DOHH2 (cell line): ENCODE measurements around the gene CNTN1.

Experiments
- H3F3A ChIP-seq: fragments of 200-600 bp; sonication (generic), shearing (Covaris generic); 2 replicates; pipeline ENCODE4 v1.6.0; 2016; ENCODE audit warnings: antibody characterized with exemption, mild to moderate bottlenecking; ENCODE audit not compliant: control insufficient read depth, insufficient read depth
- H3K27ac ChIP-seq: fragments of 200-600 bp; sonication (generic); 2 replicates; pipeline ENCODE4 v1.5.1; 2014; ENCODE audit warnings: low read depth, mild to moderate bottlenecking, low read length, moderate library complexity
- H3K27me3 ChIP-seq: fragments of 200-600 bp; sonication (generic); 2 replicates; pipeline ENCODE4 v1.6.1; 2014; ENCODE audit warnings: mild to moderate bottlenecking, low read length, mixed read lengths; ENCODE audit not compliant: control insufficient read depth
- H3K36me3 ChIP-seq: fragments of 200-600 bp; sonication (generic); 2 replicates; pipeline ENCODE4 v1.6.1; 2014; ENCODE audit warnings: mild to moderate bottlenecking, low read length, moderate library complexity, mixed read lengths; ENCODE audit not compliant: control insufficient read depth
- H3K4me1 ChIP-seq: fragments of 200-600 bp; sonication (generic); 2 replicates; pipeline ENCODE4 v1.6.1; 2014; ENCODE audit warnings: mild to moderate bottlenecking, low read length, mixed read lengths; ENCODE audit not compliant: control insufficient read depth
- H3K4me2 ChIP-seq: fragments of 200-600 bp; sonication (generic); 2 replicates; pipeline ENCODE4 v1.6.0; 2014; ENCODE audit warnings: mild to moderate bottlenecking, low read length, moderate library complexity
- H3K4me3 ChIP-seq: fragments of 200-600 bp; sonication (generic); 2 replicates; pipeline ENCODE4 v1.5.1; 2014; ENCODE audit warnings: mild to moderate bottlenecking, low read length, mixed read lengths
- H3K79me2 ChIP-seq: fragments of 200-600 bp; sonication (generic); 2 replicates; pipeline ENCODE4 v1.6.1; 2014; ENCODE audit warnings: mild to moderate bottlenecking, low read length, mixed read lengths; ENCODE audit not compliant: control insufficient read depth
- H3K9me2 ChIP-seq: fragments of 200-600 bp; sonication (generic); replicated peaks from 2 replicates; pipeline ENCODE4 v1.6.1; 2014; ENCODE audit warnings: mild to moderate bottlenecking, low read length, mixed read lengths; ENCODE audit not compliant: control insufficient read depth
- H3K9me3 ChIP-seq: fragments of 200-600 bp; sonication (generic); 2 replicates; pipeline ENCODE4 v1.6.1; 2014; ENCODE audit warnings: antibody characterized with exemption, low read length, mixed read lengths; ENCODE audit not compliant: control insufficient read depth, insufficient read depth
- H4K20me1 ChIP-seq: fragments of 200-600 bp; sonication (generic); 2 replicates; pipeline ENCODE4 v1.6.0; 2014; ENCODE audit warnings: low read depth, mild to moderate bottlenecking, antibody characterized with exemption, low read length, moderate library complexity; ENCODE audit not compliant: control insufficient read depth, insufficient read depth
- EZH2phosphoT487 ChIP-seq: fragments of 200-600 bp; sonication (generic); IDR thresholded peaks from 2 replicates; pipeline ENCODE4 v1.6.1; 2017; ENCODE audit warnings: borderline replicate concordance, mild to moderate bottlenecking, antibody characterized with exemption, low read length, moderate library complexity, mixed read lengths
- TF ChIP-seq, protein P1 (sequence below): fragments of 200-600 bp; sonication (generic); IDR thresholded peaks from one replicate; pipeline ENCODE4 v1.5.1; 2014; ENCODE audit warnings: antibody characterized with exemption, mild to moderate bottlenecking, low read depth, low read length; ENCODE audit not compliant: poor library complexity, severe bottlenecking

CNTN1 gene

DNA sequence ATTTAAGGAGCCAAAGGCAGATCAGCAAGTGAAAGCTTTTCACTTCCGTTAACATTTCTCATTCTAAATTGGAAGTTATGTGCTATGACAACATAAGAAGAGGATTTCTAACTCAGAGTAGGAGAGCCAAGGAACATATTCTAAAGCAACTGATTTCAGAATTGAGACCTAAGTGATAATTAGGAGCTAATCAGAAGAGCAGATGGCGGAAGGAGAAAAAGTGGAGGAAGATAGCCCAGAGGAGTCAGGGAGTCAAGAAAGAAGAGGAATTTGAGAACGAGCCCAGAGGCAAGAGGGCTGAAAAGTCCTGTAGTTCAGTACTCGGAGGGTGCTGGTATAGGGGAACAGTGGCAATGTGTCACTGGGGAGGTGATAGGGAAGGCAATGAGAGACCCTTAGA lies 162.4 kb downstream of the CNTN1 start:
- Histone ChIP-seq H3K4me1 (no peaks in the 10 kb centered on the region), H4K20me1 (no peaks in the 10 kb centered on the region)

DNA sequence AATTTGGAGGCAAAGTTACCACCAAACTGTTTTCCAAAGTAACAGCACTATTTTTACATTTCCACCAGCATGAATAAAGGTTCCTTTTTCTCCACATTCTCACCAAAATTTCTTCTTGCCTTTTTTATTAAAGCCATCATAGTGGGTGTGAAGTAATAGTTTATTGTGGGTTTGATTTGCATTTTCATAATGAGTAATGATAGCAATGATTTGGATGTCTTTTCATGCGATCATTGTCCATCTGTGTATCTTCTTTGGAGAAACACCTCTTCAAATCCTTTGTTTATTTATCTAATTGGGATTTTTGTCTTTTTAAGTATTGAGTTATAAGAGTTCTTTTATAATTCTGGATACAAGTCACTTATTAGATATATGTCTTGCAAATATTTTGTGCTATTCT lies 172.7 kb downstream of the CNTN1 start:
- Histone ChIP-seq H3K79me2 (no peaks in the 10 kb centered on the region), H3K36me3 (no peaks in the 10 kb centered on the region), H4K20me1 (no peaks in the 10 kb centered on the region), H3K27ac (no peak overlapping the region), H3K9me2 (no peaks in the 10 kb centered on the region), H3K9me3 (no peaks in the 10 kb centered on the region), H3K27me3 (no peaks in the 10 kb centered on the region), H3K4me3 (no peak overlapping the region), H3K4me2 (no peak overlapping the region), H3F3A (no peaks in the 10 kb centered on the region), H3K4me1 (no peaks in the 10 kb centered on the region)
- TF ChIP-seq, protein P1, sequence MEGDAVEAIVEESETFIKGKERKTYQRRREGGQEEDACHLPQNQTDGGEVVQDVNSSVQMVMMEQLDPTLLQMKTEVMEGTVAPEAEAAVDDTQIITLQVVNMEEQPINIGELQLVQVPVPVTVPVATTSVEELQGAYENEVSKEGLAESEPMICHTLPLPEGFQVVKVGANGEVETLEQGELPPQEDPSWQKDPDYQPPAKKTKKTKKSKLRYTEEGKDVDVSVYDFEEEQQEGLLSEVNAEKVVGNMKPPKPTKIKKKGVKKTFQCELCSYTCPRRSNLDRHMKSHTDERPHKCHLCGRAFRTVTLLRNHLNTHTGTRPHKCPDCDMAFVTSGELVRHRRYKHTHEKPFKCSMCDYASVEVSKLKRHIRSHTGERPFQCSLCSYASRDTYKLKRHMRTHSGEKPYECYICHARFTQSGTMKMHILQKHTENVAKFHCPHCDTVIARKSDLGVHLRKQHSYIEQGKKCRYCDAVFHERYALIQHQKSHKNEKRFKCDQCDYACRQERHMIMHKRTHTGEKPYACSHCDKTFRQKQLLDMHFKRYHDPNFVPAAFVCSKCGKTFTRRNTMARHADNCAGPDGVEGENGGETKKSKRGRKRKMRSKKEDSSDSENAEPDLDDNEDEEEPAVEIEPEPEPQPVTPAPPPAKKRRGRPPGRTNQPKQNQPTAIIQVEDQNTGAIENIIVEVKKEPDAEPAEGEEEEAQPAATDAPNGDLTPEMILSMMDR = no peak
- no peak for TF ChIP-seq EZH2phosphoT487

More for the DNA sequence above, 162.4 kb downstream of the CNTN1 start:
- H3K9me3 ChIP-seq = no peaks in the 10 kb centered on the region
- no peaks in the 10 kb centered on the region for H3K79me2 ChIP-seq
- TF ChIP-seq, protein P1 = no peak
- no peak for TF ChIP-seq EZH2phosphoT487
- no peak overlapping the region for H3K4me3 ChIP-seq
- no peak overlapping the region for H3K27ac ChIP-seq
- H3K36me3 ChIP-seq = no peaks in the 10 kb centered on the region
- H3F3A ChIP-seq = no peaks in the 10 kb centered on the region
- H3K9me2 ChIP-seq = no peaks in the 10 kb centered on the region
- no peaks in the 10 kb centered on the region for H3K27me3 ChIP-seq
- no peak overlapping the region for H3K4me2 ChIP-seq

DNA sequence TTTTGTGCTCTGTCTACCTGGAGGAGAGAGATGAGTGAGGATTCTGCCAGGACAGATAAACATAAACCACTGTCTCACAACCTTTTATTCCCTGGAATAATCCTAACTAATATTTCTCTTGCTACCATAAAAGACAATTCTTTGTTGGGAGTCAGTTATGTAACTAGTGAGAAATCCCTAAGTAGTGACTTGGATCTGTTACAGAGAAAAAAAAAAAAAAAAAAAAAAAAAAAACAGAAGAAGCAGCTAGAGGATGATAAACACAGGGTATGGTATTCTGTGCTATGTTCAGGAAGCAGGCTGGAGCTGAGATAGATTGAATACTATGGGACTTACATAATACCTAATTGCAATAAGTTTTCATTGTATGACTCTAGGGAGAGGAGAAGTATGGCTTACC lies 178.7 kb downstream of the CNTN1 start:
- H3K27ac ChIP-seq = no peak overlapping the region
- no peaks in the 10 kb centered on the region for H4K20me1 ChIP-seq
- no peaks in the 10 kb centered on the region for H3K9me2 ChIP-seq
- no peaks in the 10 kb centered on the region for H3K9me3 ChIP-seq
- H3K4me3 ChIP-seq = no peak overlapping the region
- H3K36me3 ChIP-seq = no peaks in the 10 kb centered on the region
- H3K4me1 ChIP-seq = no peaks in the 10 kb centered on the region
- H3K27me3 ChIP-seq = no peaks in the 10 kb centered on the region
- no peaks in the 10 kb centered on the region for H3K79me2 ChIP-seq
- H3K4me2 ChIP-seq = no peak overlapping the region
- TF ChIP-seq, protein P1 = no peak
- TF ChIP-seq EZH2phosphoT487 = no peak
- no peaks in the 10 kb centered on the region for H3F3A ChIP-seq

DNA sequence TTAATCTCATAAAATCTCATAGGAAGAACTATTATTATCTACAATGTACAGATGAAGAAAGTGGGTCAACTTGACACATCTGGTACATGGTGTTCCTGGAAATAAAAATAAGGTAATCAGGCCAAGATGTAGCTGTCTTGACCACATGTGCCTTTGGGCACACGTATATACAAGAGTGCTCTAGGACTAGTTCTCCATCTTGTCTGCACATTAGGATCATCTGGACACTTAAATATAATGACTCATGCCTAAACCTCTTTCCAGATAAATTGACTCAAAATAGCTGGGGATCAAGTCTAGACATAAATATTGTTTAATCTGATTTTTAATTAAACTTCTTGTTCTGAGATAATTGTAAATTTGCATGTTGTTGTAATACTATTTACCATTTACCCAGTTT lies 182.6 kb downstream of the CNTN1 start:
- H3K4me2 ChIP-seq = no peak overlapping the region

More for the DNA sequence above, 182.6 kb downstream of the CNTN1 start:
- Histone ChIP-seq H3K36me3 (no peaks in the 10 kb centered on the region), H3K4me3 (no peak overlapping the region), H4K20me1 (no peaks in the 10 kb centered on the region), H3K4me1 (no peaks in the 10 kb centered on the region), H3K9me2 (no peaks in the 10 kb centered on the region), H3K9me3 (no peaks in the 10 kb centered on the region), H3K79me2 (no peaks in the 10 kb centered on the region), H3K27me3 (no peaks in the 10 kb centered on the region), H3K27ac (no peak overlapping the region), H3F3A (no peaks in the 10 kb centered on the region)
- TF ChIP-seq EZH2phosphoT487 = no peak
- TF ChIP-seq, protein P1 = no peak
